HG03064 (cell line): Measurements from ENCODE around the gene MPHOSPH9.
"Not testable (repeated sequence)": the region's sequence is repeated elsewhere in the genome, so short reads cannot be mapped to it uniquely, and the experiment has no call there.

Source experiments
- ATAC-seq: cut with Tn5 transposase; IDR thresholded peaks from one replicate; pipeline ENCODE4 v1.9.1; 2021; ENCODE audit warnings: low read depth; ENCODE audit not compliant: unreplicated experiment

The MPHOSPH9 gene

DNA sequence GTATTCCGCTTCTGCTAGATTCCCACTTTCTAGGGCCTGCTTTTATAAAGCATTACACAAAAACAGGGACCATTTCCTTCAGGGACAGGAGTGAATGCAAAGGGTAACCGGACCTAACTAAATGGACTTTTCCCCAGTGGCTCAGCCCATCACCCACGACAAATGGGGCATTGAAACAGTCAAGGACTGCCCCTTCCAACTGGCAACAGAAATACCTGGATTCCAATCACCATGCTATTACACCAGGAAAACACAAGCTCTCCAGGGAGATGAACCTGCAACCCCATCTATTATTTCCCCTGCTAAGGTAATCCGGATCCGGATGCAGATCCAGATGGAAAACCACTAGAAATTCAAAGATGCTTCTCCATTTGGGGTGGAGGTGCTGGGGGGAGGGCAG, 1.0 kb downstream of the MPHOSPH9 start:
- ATAC-seq = no peak

DNA sequence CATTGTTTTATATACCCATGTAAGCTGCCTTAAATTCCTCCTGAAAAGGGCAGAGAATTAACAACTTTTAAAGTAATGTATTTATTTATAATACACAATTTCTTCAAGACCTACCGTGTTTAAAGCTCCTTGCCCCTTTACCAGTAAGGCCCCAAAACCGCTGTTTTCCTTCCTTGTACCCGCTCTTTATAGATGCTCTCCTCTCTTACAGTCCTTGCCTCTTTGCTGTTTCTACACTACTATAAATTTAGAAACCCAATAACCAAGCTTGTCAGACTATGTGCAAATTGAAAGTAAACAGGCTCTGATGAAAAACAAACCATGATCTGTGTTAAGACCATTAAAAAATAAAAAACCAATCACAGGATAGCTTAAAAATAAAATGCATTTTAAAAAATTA, 3.9 kb downstream of the MPHOSPH9 start:
- no peak for ATAC-seq

DNA sequence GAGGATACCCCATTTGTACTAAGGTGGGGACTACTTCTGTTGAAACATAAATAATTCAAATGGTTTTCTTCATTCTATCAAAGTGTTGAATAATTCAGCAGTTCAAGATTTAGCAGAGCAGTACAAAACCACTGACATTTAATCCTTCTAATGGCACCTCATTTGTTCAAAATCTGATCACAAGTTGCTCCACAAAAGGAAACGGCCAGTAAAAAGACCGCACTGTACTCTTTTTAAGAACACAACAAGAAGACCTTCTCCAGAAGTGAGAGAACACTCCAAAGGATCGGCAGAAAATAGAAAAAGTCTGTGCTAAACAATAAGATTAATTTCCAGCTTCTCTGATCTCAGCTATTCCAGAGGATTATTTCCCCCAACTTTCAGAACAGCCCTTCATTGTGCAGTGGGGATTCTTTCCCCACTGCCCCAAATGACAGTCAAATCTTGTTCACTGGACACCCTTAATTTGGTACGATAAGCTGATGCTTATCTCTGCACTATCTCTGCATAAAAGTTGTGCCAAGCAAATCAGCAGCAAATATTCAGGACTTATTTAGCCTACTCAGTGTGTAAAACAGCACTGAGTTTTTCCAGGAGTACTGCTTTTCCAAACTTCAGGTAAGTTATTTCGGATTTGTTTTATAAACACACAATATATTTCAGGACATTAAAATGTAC, 5.2 kb downstream of the MPHOSPH9 start:
- ATAC-seq = no peak

DNA sequence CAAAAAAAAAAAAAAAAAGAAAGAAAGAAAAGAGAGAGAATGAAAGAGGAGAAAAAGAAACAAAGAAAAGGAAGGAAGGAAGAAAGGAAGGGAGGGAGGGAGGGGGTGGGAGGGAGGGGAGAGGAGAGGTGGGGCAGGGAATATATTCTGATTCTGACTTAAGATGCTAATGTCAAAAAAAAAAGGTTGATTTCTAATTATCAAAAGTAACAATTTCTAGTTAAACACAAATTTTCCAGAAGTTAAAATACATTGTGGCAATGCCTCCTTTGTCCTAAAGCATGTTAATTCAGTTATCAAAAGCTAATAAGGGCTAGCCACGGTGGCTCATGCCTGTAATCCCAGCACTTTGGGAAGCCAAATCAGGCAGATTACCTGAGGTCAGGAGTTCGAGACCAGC, 7.5 kb downstream of the MPHOSPH9 start:
- no peak for ATAC-seq

DNA sequence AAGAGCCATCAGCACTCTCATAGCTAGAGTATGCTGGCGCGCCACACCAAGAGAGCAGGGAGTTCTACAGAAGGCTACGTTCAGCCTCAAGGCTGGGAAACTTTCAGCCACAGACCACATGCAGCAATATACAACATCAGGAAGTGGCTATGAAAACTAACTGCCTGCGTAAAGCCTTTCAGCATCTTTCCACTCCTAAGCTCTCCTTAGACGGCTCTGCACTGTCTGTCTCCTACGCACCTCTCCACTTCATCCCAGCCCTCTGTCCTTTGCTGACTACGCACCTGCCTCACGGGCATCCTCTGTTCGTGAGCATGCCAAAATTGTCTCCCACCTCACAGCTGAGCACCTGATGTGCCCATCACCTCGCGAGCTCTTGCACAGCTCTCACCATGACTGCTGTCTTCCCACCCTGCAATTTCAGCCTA, 9.7 kb downstream of the MPHOSPH9 start:
- ATAC-seq = peak; percentile 56

DNA sequence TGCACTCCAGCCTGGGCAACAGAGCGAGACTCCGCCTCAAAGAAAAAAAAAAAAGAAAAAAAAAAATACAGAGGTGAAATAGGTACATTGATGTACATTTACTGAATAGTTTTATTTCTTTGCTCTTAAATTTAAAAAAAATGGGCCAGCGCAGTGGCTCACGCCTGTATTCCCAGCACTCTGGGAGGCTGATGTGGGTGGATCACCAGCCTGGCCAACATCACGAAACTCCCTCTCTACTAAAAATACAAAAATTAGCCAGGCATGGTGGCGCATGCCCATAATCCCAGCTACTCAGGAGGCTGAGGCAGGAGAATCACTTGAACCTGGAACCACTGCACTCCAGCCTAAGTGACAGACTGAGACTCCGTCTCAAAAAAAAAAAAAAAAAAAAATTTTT, 25.1 kb downstream of the MPHOSPH9 start:
- not testable (repeated sequence) for ATAC-seq

DNA sequence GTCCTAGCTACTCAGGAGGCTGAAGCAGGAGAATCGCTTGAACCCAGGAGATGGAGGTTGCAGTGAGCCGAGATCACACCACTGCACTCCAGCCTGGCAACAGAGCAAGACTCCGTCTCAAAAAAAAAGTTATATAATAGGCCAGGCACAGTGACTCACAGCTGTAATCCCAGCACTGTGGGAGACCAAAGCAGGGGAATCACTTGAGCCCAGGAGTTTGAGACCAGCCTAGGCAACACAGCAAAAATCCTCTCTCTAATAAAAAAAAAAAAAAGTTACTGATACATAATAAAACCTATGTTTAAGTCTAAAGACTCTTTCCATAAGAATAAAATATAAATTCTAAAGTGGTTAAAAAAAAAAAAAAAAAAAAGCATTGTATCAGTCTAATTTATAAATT, 26.1 kb downstream of the MPHOSPH9 start:
- not testable (repeated sequence) for ATAC-seq

DNA sequence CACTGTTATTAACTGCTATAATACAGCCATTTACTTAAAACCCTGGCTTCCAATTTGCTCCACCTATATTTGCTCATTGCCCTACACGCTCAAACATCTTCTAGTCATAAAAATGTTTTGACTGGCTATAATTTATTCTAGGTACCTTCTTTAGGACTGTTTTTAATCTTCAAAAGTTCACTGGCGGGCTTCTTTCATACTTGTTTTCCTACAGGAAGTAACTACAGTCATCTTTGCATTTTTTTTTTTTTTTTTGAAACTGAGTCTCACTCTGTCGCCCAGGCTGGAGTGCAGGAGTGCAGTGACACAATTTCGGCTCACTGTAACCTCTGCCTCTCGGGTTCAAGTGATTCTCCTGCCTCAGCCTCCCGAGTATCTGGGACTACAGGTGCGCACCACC, 32.5 kb downstream of the MPHOSPH9 start:
- no peak for ATAC-seq

DNA sequence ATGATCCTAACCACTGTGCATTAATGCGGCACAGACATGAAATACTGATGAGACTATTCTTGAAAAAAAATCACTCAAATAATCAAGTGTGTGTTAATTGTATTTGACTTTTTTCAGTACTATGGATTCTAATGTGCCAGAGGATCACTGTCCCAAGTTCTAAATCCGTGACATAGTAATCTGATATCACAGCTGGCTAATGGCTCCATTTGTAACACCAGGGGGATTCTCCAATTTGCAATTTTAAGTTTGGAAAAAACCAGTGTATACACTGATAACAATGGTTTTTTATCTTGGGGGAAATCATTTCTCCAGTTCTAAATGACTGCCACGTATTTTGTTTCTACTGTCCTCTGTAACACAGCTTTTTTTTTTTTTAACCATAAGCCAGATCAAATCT, 33.0 kb downstream of the MPHOSPH9 start:
- ATAC-seq = no peak

DNA sequence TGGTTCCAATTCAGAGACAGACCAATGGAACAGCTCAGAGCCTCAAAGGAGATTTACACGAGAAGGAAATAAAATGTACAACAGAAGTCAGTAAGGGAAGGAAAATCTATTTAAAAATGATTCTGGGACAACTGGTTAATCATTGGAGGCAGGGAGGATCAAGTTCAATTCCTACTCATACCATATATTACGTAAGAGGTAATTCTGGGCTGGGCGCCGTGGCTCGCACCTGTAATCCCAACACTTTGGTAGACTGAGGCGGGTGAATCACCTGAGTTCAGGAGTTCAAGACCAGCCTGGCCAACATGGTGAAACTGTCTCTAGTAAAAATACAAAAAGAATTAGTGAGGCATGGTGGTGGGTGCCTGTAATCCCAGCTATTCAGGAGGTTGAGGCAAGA, 45.3 kb downstream of the MPHOSPH9 start:
- ATAC-seq = no peak

DNA sequence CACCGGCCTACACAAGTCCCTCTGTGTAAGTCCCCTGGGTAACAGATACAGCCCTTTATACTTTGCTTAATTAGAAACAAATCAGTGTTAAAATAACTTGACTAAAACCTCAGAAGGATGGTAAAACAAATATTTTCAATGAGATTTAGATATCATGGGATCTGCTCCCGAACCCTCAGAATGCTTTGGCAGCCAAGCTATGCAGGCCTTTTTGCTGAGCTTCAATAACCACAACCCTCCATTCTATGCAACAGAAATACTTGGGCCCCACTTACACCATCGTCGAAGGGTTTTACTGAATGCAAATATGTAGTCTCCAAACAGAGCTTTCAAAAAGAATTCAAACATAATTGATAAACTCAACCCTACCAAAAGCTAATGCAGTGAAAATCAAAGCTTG, 52.8 kb downstream of the MPHOSPH9 start:
- ATAC-seq = no peak

DNA sequence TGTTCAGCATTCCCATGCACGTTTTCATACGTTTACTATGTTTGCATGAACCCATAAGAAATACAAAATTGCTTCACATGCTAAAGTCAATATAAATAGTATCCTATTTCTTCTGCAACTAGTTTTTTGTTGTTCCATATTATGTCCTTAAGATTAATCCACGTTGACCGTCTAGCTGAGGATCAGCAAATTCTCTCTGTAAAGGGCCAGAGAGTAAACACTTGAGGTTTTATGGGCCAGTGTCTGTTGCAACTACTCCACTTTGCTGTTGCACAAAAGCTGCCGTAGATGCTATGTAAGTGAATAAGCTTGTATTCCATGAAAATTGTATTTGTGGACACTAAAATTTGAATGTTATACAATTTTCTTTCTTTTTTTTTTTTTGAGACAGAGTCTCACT, 61.0 kb downstream of the MPHOSPH9 start:
- no peak for ATAC-seq

DNA sequence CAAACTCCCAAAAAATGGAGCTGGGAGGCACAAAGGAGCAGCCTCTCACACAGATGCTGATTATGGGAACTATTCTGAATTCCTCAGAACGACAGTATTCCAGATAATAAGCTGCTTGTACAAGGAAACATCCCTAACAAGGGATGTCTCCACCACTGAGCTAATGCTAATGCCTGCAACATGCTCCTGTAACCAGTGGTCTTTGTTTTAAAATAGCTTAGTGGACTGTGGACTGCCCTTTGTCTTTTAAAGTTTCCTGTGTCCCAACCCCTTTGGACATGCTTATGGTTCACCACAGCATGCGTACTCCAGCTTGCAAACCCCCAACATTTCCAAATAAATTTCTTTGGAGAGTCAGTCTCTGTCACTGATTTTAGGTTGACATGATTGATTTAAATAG, 65.6 kb downstream of the MPHOSPH9 start:
- no peak for ATAC-seq

DNA sequence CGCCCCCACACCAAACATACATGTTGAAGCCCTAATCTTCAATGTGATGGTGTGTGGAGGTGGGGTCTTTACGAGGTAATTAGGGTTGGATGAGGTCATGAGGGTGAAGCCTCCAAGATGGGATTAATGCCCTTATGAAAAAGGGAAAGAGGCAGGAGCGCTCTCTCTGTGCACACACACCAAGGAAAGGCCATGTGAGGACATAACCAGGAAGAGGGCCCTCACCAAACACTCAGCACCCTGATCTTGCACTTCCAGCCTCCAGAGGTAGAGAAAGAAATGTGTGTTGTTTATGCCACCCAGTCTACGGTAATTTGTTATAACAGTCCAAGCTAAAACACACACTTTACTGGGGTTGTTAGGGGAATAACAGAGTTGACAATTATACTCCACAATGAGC, 67.4 kb downstream of the MPHOSPH9 start:
- no peak for ATAC-seq

DNA sequence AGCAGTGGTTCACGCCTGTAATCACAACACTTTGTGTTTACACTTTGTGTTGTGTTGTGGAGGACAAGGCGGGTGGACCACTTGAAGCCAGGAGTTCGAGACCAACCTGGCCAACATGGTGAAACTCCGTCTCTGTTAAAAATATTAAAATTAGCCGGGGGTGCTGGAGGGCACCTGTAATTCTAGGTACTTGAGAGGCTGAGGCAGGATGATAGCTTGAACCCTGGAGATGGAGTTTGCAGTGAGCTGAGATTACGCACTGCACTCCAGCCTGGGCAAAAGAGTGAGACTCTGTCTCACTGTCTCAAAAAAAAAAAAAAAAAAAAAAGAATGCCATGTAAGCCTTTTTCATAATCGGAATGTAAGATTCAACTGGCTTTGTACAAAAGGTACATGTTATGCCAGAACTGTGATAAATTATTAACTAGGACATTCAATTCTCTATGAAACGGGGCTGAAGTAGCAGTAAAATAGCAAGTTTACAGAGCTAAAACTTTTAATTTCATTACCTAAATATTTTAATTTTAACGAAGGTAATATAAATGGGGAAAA, 68.2 kb downstream of the MPHOSPH9 start:
- ATAC-seq = no peak

DNA sequence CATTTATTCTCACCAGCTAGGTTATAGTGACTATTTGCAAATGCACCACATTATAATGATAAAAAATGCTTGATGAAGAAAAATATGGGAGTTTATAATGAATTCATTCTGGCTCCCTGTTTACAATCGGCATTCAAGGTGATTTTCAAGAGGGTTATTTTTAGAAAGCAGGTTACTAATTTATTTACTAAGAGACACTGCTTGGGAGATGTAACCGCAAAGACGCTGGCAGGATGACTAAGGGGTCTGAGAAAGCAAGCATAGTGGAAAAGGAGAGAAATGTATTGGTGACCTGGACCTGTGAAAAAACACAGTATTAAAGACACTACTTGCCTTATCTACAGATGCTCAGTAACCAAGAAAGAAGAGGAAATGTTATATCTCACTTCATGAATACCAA, 68.7 kb downstream of the MPHOSPH9 start:
- no peak for ATAC-seq

DNA sequence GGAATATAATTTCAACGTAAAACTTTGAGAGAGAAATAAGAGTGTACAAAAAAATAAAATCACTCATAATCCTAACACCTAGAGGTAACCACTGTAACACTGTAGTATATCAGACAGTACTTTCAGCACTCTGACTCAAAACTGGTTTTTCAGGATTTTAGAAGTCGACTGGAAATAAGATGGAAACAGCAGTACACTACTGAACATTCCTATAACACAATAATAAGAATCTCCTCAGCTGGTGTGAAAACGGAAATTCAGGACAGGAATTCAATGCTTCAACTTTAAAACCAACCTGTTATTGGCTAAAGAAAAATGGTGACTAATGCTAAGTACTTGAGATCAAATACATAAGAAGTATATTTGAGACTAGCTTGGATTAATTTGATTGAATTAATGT, 69.7 kb downstream of the MPHOSPH9 start:
- ATAC-seq = no peak

DNA sequence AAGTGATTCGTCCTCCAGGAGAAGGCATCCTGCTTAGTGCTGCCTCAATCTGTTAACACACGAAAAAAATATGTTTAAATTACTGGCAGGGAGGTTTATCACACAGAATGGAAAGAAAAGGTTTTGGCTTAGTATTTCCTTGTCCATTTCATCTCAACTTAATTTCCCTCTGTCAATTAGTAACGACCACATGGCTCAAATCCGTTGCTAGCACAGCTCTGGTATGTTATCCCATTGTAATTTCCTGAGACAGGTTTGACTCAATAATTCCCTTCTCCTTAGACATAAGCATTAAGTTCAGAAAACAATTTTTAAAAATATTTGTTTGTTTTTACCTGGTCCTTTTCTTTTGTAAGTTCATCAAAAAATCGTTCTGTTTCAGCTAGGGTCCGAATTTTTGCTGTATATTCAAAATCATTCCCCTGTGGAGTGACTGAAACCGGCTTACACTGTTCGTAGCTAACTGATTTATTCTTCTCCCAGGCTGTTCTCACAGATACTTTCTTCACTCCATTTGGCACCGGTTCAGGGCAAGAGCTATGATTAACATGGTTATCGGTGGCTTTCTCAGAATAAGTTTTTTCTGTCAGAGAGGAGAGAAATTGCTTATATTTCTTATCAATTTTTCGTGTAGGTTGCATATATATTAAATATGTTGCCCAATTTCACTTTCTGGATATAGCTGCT, 72.0 kb downstream of the MPHOSPH9 start:
- no peak for ATAC-seq

DNA sequence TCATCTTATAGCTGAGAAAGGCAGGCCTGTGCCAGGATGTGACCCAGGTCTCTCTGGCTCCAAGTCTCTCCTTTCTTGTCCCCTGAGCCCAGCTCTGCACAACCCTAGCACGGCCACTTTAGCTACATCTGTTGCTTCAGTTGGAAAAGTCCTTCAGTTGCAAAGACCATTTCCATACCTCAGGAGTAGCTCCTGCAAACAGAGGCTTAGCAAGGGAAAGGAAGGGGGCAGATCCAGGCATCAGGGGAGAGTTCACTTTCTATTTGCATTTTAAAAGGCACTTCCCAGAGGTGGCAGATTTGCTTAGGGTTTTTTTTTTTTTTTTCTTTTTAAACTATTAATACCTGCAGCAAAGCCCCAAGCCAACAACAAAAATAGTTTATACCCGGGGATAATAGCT, 79.0 kb downstream of the MPHOSPH9 start:
- ATAC-seq = no peak

DNA sequence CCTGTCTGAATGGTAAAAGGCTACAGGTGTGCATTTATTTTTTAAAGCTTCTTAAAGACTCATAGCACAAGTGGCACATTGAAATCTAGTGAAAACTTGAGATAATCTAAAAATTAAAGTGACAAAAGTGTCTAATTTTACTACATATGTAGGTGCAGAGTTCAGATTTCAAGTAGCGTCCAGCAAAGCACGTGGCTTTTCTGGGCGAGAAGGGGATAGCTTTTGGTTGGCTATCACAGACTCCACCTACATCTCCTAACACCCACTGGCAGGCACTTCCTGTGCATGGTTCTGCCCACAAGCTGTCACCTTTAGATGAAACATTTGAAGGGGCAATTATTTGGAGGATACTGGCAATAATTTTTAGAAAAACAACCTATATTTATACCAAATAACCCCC, 80.1 kb downstream of the MPHOSPH9 start:
- no peak for ATAC-seq

DNA sequence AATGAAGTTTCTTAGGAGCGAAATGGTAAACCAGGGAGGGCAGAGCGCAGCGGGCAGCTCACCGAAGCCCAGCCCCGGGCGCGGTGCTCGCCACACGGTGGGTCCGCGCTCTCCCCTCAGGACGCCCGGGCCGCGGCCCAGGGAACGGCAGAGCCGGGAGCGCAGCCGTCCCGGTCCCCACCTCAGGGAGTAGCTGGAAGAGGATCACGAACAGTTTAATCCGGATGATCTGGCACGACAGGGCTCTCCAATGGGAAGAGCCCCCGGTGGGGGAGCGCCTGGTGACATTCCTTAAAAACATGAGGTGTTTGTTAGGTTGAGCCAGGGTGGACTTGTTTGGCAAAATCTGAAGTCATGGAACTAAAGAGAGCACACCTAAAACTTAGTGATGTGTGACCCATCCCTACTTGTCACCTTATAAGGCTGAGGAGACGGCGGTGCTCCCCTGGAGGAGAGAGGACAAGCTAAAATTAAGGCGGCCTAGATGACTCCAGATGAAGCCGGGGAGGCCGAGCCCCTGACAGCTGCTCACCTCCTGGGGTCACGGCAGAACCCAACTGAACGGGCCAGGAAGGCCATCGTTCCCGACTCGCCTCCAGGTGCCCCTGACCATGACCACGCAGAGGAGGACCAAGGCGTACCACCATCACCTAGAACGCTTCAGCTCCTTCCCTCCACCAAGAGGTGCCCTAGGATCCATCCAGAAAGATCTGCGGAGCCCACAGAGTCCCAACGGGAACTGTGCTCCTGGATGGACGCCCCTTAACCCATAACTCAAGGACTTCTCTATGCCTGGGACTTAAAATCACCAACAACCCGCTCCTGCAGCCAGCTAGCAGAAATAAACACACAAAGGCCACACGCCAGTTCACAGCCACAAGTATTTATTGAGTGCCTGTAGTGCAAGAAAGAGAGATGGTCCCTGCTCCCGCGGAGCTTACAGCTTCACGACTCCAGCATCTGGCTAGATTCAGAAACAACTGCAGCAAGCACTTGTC, 81.2 kb downstream of the MPHOSPH9 start:
- no peak for ATAC-seq
